PC-3 (cell line): ENCODE results near the gene DGKG. TPM values are rescaled to one million over a fixed set of nuclear protein-coding genes. Genes with fewer than 3 reads are reported as not detected.
A peak's percentile ranks its signal among the peaks of the same experiment; 100 is the strongest.

Source experiments
- ATAC-seq: fragments of 200-7000 bp; cut with Tn5 transposase; 2 replicates; pipeline ENCODE4 v1.9.1; 2020; ENCODE audit warnings: mild to moderate bottlenecking, moderate library complexity
- BruUV-seq: library from RNA; stranded (reverse); fragments of 400-500 nt; replicated peaks from 2 replicates; lab custom pipeline; 2021; lab: Mats Ljungman, UMichigan
- CTCF ChIA-PET: fragments of 300-600 bp; sonication (Branson Sonifier 250); formaldehyde crosslinking; loops from one replicate; lab custom pipeline; 2022; ENCODE audit warnings: antibody characterized with exemption; lab: Charles Lee
- POLR2A ChIA-PET: fragments of 300-600 bp; sonication (Branson Sonifier 250); formaldehyde crosslinking; loops from one replicate; lab custom pipeline; 2022; ENCODE audit warnings: antibody characterized with exemption; ENCODE audit not compliant: unreplicated experiment; lab: Charles Lee
- DNase-seq: peaks from one replicate; pipeline ENCODE4 v3.0.0-alpha.2; 2015
- H2AFZ ChIP-seq: fragments of 300-600 bp; sonication (generic); 2 replicates; pipeline ENCODE4 v1.6.0; 2016; ENCODE audit warnings: antibody characterized with exemption, low read length
- H3F3A ChIP-seq: fragments of 300-600 bp; sonication (generic); one replicate; pipeline ENCODE4 v1.6.0; 2017; ENCODE audit warnings: antibody characterized with exemption, low read length, control low read depth, mild to moderate bottlenecking; ENCODE audit not compliant: unreplicated experiment
- H3K27ac ChIP-seq: fragments of 300-600 bp; sonication (generic); 2 replicates; pipeline ENCODE4 v1.5.1; 2016; ENCODE audit warnings: mild to moderate bottlenecking, low read length
- H3K27me3 ChIP-seq: fragments of 300-600 bp; sonication (generic); 2 replicates; pipeline ENCODE4 v1.6.1; 2016; ENCODE audit warnings: low read length, mixed read lengths
- H3K36me3 ChIP-seq: fragments of 300-600 bp; sonication (generic); 2 replicates; pipeline ENCODE4 v1.6.1; 2016; ENCODE audit warnings: low read depth, mixed run types, low read length, mixed read lengths
- H3K4me1 ChIP-seq: fragments of 300-600 bp; sonication (generic); 2 replicates; pipeline ENCODE4 v1.5.1; 2016; ENCODE audit warnings: low read length; ENCODE audit not compliant: insufficient read depth
- H3K4me2 ChIP-seq: fragments of 300-600 bp; sonication (generic); 2 replicates; pipeline ENCODE4 v1.6.0; 2016; ENCODE audit warnings: low read length
- H3K4me3 ChIP-seq: fragments of 300-600 bp; sonication (generic); 2 replicates; pipeline ENCODE4 v1.5.1; 2016; ENCODE audit warnings: mild to moderate bottlenecking, low read length, mixed read lengths
- H3K79me2 ChIP-seq: fragments of 300-600 bp; sonication (generic); 2 replicates; pipeline ENCODE4 v1.6.1; 2017; ENCODE audit warnings: low read length, mixed read lengths
- H3K9ac ChIP-seq: fragments of 300-600 bp; sonication (generic); 2 replicates; pipeline ENCODE4 v1.6.0; 2016; ENCODE audit warnings: mild to moderate bottlenecking, low read length
- H3K9me2 ChIP-seq: fragments of 300-600 bp; sonication (generic); replicated peaks from 2 replicates; pipeline ENCODE4 v1.6.1; 2016; ENCODE audit warnings: mixed run types, low read length, mixed read lengths
- H3K9me3 ChIP-seq: fragments of 300-600 bp; sonication (generic); 2 replicates; pipeline ENCODE4 v1.6.1; 2016; ENCODE audit warnings: low read length, mixed read lengths
- H4K20me1 ChIP-seq: fragments of 300-600 bp; sonication (generic); 2 replicates; pipeline ENCODE4 v1.6.1; 2016; ENCODE audit warnings: low read length, mixed read lengths
- CTCF ChIP-seq: fragments of 300-600 bp; sonication (generic); conservative IDR thresholded peaks from 2 replicates; pipeline ENCODE4 v1.5.1; 2017; ENCODE audit warnings: antibody characterized with exemption, low read depth, mild to moderate bottlenecking, low read length
- EZH2 ChIP-seq: fragments of 300-600 bp; sonication (generic); IDR thresholded peaks from one replicate; pipeline ENCODE4 v1.6.1; 2017; ENCODE audit warnings: antibody characterized with exemption, mild to moderate bottlenecking, low read length; ENCODE audit not compliant: unreplicated experiment
- EZH2phosphoT487 ChIP-seq: fragments of 300-600 bp; sonication (generic); IDR thresholded peaks from 2 replicates; pipeline ENCODE4 v1.6.1; 2018; ENCODE audit warnings: mild to moderate bottlenecking, antibody characterized with exemption, low read length, borderline replicate concordance
- intact Hi-C: fragments of 100-400 bp; cut with micrococcal nuclease; formaldehyde crosslinking; loops from 2 replicates; pipeline ENCODE4 v1.9.0; 2023
- total RNA-seq: library from RNA; depleted of rRNA; stranded (reverse); fragments of >200 nt; gene quantifications from 2 replicates; pipeline ENCODE4 v1.2.3, GENCODE V29; 2014

Gene DGKG
- total RNA-seq, 1 experiment from 2014 or later, result 2.7 TPM

GRCh38 chr3:186244016-186244415, 118.0 kb downstream of the DGKG start:
- DNase-seq (no peak), ATAC-seq (no peak)
- intact Hi-C loops, result no loop called here
- H3F3A ChIP-seq, result no peaks in the 10 kb centered on the region
- no peaks in the 10 kb centered on the region for H3K4me1 ChIP-seq
- H3K27me3 ChIP-seq, result peaks cover 6% of the 10 kb centered on the region; the same call in 1 of the 2 replicates
- H3K79me2 ChIP-seq, result no peaks in the 10 kb centered on the region
- H3K9ac ChIP-seq, result no peak overlapping the region
- H3K4me3 ChIP-seq, result no peak overlapping the region
- H3K9me3 ChIP-seq, result no peaks in the 10 kb centered on the region
- no peak overlapping the region for H3K27ac ChIP-seq
- H3K9me2 ChIP-seq, result no peaks in the 10 kb centered on the region
- H2AFZ ChIP-seq, result no peak overlapping the region
- ChIA-PET POLR2A (no interaction called here), CTCF (interaction anchor here (0.6 kb wide), 1 partner anchor 261 kb away, joined by 3 read pairs; no protein-coding TSS in a partner anchor)
- TF ChIP-seq EZH2 (no peak), CTCF (no peak), EZH2phosphoT487 (no peak)
- H3K4me2 ChIP-seq, result no peak overlapping the region
- no peaks in the 10 kb centered on the region for H4K20me1 ChIP-seq
- H3K36me3 ChIP-seq, result no peaks in the 10 kb centered on the region
- no TSS peak for BruUV-seq

GRCh38 chr3:186241910-186242821, 119.9 kb downstream of the DGKG start:
- Histone ChIP-seq H3K4me2 (no peak overlapping the region), H3K9ac (no peak overlapping the region), H3K4me1 (no peaks in the 10 kb centered on the region), H3K27me3 (no peaks in the 10 kb centered on the region), H3K79me2 (no peaks in the 10 kb centered on the region), H3F3A (no peaks in the 10 kb centered on the region), H3K9me3 (no peaks in the 10 kb centered on the region), H3K4me3 (no peak overlapping the region), H2AFZ (0 out of 2 replicates have a peak overlapping the region, but pooled peaks have one; percentile 31), H4K20me1 (no peaks in the 10 kb centered on the region), H3K27ac (no peak overlapping the region), H3K9me2 (no peaks in the 10 kb centered on the region), H3K36me3 (no peaks in the 10 kb centered on the region)
- TF ChIP-seq EZH2 (no peak), CTCF (peak; percentile 77)
- CTCF ChIA-PET, result interaction anchor here (0.7 to 2.0 kb wide), 3 partner anchors 9 to 259 kb away, joined by 4 to 13 read pairs (median 5); no protein-coding TSS in a partner anchor
- intact Hi-C loops, result loop anchor here (1.0 kb wide), 1 partner anchor 259 kb away; no protein-coding TSS in a partner anchor
- no TSS peak for BruUV-seq
- DNase-seq (peak; percentile 66), ATAC-seq (peak; percentile 89)
- POLR2A ChIA-PET, result interaction anchor here (0.6 kb wide), 1 partner anchor 152 kb away, joined by 3 read pairs; no protein-coding TSS in a partner anchor

- DNase-seq (peak; percentile 19), ATAC-seq (no peak)
- H2AFZ ChIP-seq, result no peak overlapping the region
- no peaks in the 10 kb centered on the region for H3K4me1 ChIP-seq
- H3K9me3 ChIP-seq, result no peaks in the 10 kb centered on the region
- no peak for TF ChIP-seq EZH2phosphoT487
- TF ChIP-seq CTCF, result peak; percentile 39
- no peak for TF ChIP-seq EZH2
- H3K36me3 ChIP-seq, result no peaks in the 10 kb centered on the region
- ChIA-PET POLR2A (no interaction called here), CTCF (no interaction called here)
- H3K27me3 ChIP-seq, result peaks cover 18% of the 10 kb centered on the region
- no peak overlapping the region for H3K4me2 ChIP-seq
- BruUV-seq, result no TSS peak
- no peaks in the 10 kb centered on the region for H4K20me1 ChIP-seq
- no peak overlapping the region for H3K27ac ChIP-seq
- no peaks in the 10 kb centered on the region for H3F3A ChIP-seq
- H3K9ac ChIP-seq, result no peak overlapping the region
- no peak overlapping the region for H3K4me3 ChIP-seq
- no peaks in the 10 kb centered on the region for H3K79me2 ChIP-seq
- H3K9me2 ChIP-seq, result no peaks in the 10 kb centered on the region
- intact Hi-C loops, result no loop called here
Observed at GRCh38 chr3:186239321-186239720, 122.7 kb downstream of the DGKG start.
